HG03103 (cell line): ENCODE measurements around the gene APOBEC3C.
"Not testable (repeated sequence)": the region's sequence is repeated elsewhere in the genome, so short reads cannot be mapped to it uniquely, and the experiment has no call there.

Experiments used
- ATAC-seq: cut with Tn5 transposase; IDR thresholded peaks from one replicate; pipeline ENCODE4 v1.9.1; 2021; ENCODE audit warnings: low read depth; ENCODE audit not compliant: unreplicated experiment

APOBEC3C gene

DNA sequence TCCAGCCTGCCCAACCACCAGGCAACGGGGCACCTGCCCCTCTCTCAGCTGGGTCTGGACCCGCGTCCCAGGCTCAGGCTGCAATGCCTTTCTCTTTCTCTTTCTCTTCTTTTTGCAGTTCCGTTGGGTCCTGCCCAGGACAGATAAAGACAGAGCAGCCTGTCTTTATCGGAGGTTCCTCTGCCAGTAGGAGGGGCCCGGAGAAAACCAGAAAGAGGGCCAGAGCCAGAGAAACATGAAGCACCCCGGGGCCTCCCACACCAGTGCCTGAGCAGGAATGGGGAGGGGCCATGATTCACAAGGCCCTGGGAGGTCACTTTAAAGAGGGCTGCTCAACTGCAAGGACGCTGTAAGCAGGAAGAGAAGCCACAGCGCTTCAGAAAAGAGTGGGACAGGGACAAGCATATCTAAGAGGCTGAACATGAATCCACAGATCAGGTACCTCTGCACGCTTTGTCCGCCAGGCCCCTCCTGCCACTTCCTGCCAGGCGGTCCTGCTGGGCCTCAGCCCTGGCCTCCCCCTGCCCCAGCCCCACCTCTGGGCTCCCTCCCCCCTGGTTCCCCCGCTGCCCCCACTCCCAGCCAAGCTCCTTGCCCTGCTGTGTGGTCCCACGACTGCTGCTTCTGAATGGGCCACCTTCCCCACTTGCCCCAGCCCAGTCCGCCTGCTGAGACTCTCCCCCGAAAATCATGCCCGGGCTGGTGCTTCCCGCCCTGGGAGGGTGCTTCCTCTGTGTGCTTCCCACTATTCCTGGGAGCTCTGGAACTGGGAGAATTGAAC, at the start of gene APOBEC3C:
Gene APOBEC3C (plus strand): TSS at position 316 of the 781 bp plus-strand sequence. CDS start 106 bp downstream, at position 422.
- ATAC-seq: peak; percentile 83

DNA sequence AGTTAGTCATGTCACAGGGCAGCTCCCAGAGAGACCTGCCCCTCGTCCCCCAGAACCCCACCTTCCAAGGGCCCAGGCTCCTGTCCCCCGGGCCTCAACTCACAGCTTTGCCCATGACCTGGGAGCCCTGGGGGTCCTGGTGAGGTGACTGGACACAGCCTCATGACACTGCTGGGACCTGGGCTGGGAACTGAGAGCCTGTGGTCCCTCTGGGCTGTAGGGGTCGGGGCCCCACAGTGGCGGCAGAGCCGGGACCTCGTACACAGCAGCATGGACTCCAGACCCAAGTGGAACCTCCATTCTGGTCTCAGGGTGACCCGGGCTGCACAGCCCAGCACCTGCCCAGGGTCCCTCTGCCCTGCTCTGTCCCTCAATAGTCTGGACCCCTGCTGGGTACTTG, 49.8 kb upstream of the APOBEC3C start:
- no peak for ATAC-seq

DNA sequence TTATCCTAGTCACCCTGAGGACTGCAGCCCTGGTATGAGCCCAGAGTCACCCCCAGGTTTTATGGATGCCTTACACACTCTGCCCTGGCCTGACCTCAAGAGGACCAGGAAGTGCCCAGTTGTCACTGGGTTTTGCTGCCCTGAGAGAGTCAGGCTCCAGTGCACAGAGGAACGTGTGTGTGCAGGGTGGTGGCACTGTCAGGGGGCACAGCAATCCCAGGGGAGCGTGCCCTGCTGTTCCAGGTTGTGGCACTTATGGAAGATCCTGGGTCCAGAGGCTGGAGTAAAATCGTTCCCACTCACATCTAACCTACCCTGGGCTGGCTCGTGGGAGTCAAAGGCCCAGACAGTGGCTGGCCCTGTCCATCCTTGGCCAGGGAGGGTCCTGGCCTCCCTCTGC, 49.1 kb upstream of the APOBEC3C start:
- ATAC-seq: no peak

DNA sequence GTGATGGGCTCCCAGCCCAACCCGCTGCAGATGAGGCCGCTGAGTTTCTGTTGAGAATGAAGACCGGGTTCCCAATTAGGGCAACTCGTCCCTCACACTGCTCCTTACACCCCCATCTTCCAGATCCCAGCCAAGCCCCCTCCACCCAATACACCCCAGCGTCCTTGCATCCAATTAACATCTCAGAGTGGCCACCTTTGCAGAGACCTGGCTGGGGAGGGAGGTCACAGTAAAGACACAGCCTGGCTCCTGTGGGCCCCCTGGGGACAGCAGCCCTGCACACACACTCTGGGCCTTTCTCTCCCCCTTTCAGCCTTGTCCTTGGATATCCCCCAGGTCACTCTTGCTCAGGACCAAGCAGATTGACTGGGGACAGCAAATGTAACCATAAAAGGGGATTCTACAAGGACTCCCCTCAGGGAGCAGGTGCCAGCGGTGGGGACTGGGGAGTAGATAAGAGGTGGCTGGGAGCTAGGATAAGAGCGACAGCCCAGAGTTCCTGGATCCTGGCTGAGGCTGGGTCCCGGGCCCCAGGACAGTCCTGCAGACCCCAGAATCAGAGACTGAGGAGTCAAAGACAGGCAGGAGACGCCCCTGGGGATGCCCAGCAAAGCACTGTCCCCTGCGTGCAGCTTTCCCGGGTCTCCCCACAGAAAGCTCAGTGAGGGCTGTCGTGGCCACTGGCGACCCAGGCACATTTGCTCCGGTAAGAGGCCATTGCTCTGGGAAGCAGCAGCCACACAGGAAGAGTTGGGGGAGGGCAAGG, 48.3 kb upstream of the APOBEC3C start:
- ATAC-seq: no peak

DNA sequence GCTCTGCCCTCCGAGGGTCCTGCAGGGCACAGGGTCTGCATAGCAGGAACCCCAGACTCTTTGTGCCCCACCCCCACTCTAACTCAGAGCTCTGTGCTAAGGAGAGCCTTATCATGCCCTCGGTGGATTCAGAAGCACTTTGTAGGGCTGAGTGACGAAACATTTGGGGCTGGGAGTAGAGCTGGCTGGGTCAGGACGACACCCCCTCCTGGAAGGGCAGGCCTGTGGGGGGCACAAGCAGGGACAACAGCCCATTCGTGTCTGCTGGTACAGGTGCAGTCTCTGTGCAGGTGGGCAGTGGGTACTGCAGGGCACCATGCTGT, 47.7 kb upstream of the APOBEC3C start:
- no peak for ATAC-seq

DNA sequence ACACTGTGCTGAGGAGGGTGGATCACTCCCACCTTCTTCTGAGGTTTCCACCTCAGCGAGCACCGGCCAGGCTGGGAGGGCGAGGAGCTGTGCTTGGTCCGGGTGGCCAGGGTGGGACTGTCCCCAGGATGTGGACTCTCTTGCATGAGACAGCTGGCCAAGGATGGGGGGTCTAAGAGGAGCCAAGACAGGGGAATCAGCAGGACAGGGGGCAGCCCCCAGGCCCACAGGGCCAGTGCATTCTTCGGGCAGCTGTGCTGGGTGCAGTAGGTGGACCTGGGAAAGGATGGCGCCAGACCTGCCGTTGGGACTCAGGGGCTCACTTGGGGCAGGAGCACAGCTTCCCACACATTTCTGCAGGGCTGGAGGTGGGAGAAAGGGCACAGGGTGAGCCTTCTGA, 47.1 kb upstream of the APOBEC3C start:
- no peak for ATAC-seq

DNA sequence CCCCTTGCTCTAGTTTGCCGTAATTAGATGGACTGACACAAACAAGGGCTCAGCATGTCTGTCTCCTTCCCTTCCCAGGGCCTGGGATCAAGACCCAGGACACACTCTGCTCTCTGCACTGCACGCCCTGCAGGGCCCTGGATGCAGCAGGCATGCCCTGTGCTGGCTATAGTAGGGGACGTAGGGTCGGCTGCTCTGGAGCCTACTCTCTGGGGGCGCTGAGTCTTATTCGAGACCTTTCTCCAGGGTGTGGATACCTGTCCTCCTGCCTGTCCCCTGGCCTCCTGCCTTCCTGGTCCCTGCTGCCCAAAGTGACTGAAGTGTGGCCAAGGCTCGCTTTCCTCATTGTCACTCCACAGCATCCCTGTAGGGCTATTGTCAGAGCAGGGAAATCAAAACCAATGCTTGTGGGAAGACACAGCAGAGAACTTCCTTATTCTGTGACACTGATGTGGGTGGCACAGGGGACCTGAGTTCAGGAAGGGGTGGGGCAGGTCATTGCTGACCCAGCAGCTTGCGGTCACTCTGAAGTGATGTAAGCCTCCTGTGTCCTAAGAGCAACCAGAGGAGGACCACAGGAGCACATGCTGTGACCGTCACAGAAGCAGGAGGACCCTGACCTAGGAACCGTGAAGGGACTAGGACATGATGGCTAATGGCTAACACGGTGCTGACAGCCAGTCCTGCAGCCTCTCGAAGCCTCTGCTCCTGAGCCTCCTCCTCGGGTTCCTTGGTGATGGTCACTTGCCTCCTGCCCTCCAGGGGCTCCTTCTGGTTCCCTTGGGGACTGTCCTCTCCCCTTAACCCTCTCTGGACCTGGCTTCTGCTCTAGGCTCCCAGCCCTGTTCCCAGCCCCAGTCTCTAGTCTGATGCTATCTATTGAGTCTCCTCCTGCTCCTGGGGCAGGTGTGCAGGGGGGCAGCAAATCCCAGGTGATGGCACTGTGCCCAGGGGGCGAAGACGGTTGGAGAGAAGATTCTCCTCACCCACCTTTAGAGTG, 46.3 kb upstream of the APOBEC3C start:
- no peak for ATAC-seq

DNA sequence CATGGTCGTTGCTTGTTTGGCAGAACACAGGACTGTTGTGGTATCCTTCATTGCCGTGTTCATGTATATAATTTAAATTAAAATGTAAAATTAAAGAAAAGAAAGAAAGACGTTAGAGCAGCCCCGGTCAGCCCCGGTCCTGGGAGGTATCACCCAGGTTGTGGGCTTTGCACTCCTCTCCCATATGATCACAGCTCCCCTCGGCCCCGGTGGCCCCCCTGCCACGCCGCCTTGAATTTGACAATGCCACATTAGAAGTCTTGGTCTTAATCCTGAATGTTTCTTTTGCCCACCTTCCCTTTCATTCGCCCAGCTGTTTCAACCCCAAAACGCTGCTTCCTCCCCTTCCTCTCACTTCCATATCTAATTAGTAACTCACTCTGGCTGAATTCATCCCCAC, 45.3 kb upstream of the APOBEC3C start:
- ATAC-seq: no peak

DNA sequence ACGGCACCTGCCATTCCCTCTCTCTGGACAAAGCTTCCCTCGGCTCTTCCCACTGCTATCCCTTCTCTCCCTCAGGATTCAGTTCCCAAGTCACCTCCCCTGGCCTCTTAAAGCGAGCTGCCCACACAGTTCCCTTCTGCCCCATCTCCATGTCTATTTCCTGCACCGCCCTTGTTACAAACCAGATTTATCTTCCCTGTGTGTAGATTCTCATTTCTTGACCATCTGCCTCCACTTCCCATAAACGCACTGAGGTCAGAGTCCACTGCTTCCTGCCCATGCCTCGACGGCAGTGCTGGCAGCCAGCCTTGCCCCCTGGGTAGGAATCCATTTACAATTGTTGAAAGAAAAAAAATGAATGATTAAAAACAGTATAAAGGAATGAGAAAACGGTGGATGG, 43.5 kb upstream of the APOBEC3C start:
- no peak for ATAC-seq

DNA sequence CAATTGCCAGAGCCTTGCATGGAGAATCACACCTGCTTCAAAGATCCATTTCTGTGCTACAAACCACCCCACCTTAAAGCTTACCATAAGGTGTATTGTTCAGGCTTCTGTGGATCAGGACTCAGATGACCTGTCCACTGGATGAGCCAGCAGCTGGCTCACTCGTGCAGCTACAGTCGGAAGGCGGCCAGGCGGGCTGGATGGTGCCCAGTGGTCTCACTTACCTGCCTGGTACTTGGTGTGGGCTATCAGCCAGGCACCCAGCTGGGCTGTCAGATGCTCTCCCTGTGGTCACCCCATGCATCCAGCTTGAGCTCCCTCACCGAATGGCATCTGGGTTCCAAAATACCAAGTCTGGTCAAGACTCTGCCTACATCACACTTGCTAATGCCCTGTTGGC, 42.9 kb upstream of the APOBEC3C start:
- no peak for ATAC-seq

DNA sequence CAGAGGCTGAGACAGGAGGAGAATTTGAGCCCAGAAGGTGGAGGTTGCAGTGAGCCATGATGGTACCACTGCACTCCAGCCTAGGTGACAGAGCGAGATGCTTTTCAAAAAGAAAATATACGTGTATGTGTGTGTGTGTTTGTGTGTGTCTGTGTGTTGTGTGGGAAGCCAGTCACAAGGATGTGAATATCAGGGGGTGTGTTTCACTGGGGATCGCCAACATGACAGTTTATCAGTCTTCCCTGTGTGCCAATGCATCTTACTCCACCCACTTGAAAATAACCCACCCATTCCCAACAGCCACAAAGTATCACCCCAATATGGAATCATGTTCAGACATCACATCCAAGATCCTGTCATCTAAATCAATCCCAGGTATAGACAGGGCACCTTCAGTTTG, 42.3 kb upstream of the APOBEC3C start:
- ATAC-seq: no peak

DNA sequence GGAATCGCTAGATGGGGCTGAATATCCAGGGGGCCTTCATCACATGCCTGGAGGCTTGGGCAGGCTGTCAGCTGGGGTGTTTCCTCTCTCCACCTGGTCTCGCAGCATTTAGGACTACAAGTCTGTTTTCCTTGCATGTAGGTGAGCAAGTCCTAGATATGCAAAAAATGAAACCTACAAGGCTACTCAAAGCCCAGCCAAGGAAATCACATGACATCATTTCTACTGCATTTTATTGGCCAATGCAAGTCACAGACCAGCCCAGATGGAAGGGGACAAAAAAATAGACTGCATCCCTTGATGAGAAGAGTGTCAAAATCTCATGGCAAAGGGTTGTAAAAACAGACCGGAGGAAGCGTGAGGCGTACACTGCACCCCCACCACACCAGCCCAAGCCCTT, 41.5 kb upstream of the APOBEC3C start:
- no peak for ATAC-seq

DNA sequence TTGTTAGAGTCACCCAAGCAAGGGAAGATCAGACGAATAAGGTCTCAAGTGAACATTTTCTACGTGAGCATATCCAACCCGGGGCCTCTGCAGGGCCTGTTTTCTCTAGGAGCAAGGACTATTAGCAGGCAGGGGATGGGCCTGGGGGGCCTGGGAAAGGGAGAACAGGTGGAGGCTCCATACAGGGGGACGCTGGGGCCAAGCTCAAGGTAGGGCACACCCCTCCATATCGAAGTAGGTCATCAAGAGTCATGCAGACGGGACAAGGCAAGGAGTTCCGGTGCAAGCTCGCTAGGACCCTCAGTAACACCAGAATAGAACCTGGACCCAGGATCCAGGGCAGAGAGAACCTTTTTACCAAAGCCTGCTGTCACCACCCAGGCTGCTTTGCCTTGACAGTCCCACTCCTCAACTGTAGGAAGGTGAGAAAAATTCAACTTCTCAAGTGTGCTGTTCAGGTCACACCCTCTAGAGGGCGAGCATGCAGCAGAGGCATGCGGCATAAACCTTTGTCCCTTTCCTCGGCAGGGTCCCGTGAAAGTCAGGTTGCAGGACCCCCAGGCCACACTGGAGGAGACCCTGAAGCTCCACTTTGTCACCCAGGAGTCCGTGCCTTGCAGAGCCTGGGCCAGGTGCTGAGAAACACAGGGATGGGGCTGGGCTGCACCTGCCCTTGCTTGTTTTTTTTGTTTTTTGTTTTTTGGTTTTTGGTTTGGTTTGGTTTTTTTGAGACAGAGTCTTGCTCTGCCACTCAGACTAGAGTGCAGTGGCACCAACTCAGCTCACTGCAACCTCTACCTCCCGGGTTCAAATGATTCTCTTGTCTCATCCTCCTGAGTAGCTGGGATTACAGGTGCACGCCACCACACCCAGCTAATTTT, 40.5 kb upstream of the APOBEC3C start:
- no peak for ATAC-seq

DNA sequence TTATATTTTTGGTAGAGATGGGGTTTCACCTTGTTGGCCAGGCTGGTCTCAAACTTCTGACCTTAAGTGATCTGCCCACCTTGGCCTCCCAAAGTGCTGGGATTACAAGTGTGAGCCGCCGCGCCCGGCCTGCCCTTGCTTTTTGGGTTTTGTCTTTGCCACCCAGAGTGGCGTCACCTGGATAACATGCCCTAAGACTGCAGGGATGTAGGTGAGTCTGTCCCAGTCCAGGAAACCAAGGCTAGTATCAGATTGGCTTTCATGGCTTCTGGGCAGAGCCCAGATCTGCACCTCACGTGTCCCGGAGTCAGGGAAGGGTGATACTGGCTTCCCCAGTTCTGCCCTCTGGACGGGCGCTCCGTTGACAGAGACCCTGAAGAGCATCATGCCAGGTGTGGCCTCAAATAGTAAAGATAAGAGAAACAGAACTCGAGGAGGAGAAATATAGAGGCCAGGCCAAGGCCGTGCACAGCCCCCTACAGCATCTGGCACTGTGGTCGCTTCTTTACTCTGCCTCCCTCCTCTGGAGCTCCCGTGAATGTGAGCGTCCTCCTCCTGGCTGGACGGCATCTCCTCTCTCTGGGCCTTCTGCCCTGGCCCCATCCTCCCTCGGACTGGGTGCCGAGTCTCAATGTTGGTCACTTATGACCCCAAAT, 39.8 kb upstream of the APOBEC3C start:
- ATAC-seq: no peak

DNA sequence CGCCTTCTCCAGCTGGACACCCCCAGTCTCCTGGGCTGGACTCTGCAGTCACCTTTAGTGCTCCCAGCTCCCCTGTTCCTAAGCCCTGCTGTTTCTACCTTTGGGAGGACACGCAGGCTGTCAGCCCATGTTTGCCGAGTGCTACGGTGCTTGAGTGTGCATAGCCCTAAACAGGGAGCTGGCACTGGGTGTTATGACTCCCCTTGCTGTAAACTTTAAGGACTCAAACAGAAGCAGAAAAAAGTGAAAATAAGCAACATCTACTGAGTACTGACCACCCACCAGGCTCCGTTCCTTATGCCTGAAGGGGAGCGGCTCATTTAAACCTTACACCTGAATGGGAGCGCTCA, 39.3 kb upstream of the APOBEC3C start:
- ATAC-seq: no peak

DNA sequence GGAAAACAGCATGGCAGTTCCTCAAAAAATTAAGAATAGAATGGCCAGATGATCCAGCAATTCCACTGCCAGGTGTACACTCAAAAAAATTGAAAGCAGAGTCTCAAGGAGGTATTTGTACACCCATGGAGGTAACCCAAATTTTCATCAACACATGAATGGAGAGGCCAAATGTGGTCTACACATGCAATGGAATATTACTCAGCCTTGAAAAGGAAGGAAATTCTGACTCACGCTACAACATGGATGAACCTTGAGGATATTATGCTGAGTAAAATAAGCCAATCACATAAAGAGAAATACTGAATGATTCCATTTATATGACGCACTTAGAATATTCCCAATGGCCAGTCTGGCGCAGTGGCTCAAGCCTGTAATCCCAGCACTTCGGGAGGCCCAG, 36.8 kb upstream of the APOBEC3C start:
- not testable (repeated sequence) for ATAC-seq

DNA sequence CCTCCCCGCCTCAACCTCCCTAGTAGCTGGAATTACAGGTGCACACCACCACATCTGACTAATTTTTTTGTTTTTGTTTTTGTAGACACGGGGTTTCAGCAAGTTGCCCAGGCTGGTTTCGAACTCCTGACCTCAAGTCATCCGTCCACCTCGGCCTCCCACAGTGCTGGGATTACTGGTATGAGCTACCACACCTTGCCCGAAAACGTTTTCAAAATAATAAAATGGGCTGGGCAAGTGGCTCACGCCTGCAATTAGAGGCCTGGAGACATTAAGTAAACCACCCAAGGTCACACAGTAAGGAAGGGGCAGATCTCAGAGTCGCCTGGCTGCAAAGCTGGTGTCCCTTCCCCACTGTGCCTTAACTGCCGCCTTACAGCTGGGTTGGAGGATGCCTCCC, 33.5 kb upstream of the APOBEC3C start:
- not testable (repeated sequence) for ATAC-seq

DNA sequence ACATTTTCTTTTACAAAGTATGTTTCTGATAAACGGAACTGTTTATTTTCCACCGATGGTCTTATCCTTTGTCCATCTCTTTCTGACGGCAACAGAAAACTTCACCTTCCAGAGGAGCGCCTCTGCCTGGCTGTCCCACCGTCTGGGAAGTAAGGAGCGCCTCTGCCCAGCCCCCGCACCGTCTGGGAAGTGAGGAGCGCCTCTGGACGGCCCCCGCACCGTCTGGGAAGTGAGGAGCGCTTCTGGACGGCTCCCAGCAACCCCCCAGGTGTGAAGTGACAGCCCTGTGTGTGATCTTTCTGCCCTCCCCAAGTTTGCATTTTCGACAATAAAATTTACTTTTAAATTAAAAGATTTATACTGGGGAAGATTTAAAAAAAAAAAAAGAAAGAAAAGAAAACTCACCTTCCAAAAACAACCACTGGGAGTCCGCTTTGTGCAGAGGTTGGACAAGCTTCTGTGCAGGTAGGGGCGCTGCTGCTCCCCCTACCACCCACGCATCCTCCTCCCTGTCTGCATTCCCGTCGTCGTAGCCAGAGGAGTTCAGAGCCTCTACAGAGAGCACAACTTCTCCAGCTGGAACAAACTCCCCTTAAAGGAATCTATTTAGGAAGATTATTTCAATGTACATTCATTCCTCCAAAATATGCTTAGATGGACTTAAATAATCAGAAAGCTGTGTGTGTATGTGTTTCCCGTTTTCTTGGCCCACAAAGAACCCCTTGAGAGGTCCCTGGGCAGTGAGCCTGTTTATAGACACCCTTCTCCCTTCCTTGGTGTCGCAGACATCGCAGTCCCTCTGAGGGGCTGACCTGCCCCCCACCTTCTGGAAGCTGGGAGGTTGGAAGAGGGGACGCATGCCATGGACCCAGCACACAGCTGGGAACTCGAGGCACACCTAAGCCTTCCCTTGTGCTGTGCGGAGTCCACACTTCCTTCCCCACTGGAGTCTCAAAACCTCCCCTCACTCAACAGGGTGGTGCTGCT, 32.8 kb upstream of the APOBEC3C start:
- ATAC-seq: no peak
